Lung (tissue), 12 donors: Measurements from ENCODE around the gene CCNA1. TPM values are rescaled to one million over a fixed set of nuclear protein-coding genes. Genes with fewer than 3 reads are reported as not detected.

Source experiments
- ATAC-seq: fragments of 200-7000 bp; cut with Tn5 transposase; one replicate; pipeline ENCODE4 v1.9.1; 2020; ENCODE audit warnings: moderate number of reproducible peaks; ENCODE audit not compliant: insufficient read depth, low FRiP score
- DNase-seq, 3 donors: peaks; one replicate each; pipeline ENCODE4 v3.0.0-alpha.2; 2013 to 2017
- H3K27ac ChIP-seq, 2 donors: one replicate each; pipeline ENCODE4 v1.5.1; 2013; ENCODE audit warnings: mild to moderate bottlenecking in 2 of 2, moderate library complexity in 2 of 2, control low read depth in 1 of 2, inconsistent platforms in 1 of 2, low read depth in 1 of 2, low read length in 1 of 2
- H3K27me3 ChIP-seq, 3 donors: one replicate each; pipeline ENCODE4 v1.5.1; 2013; ENCODE audit warnings: low read length in 2 of 3; ENCODE audit not compliant: control insufficient read depth in 3 of 3, insufficient read depth in 3 of 3
- H3K36me3 ChIP-seq, 4 donors: one replicate each; pipeline ENCODE4 v1.5.1; 2013; ENCODE audit warnings: low read length in 4 of 4, mild to moderate bottlenecking in 1 of 4, moderate library complexity in 1 of 4; ENCODE audit not compliant: control insufficient read depth in 4 of 4, insufficient read depth in 4 of 4
- H3K4me1 ChIP-seq, 5 donors: one replicate each; pipeline ENCODE4 v1.5.1; 2013; ENCODE audit warnings: low read length in 5 of 5, mild to moderate bottlenecking in 2 of 5, moderate library complexity in 1 of 5; ENCODE audit not compliant: control insufficient read depth in 5 of 5, insufficient read depth in 5 of 5
- H3K4me3 ChIP-seq: one replicate; pipeline ENCODE4 v1.5.1; 2013; ENCODE audit warnings: mild to moderate bottlenecking, control low read depth, moderate library complexity
- H3K9ac ChIP-seq, 2 donors: one replicate each; pipeline ENCODE4 v1.5.1; 2013; ENCODE audit warnings: low read length in 2 of 2, control low read depth in 1 of 2; ENCODE audit not compliant: insufficient read depth in 1 of 2
- H3K9me3 ChIP-seq, 4 donors: one replicate each; pipeline ENCODE4 v1.5.1; 2013; ENCODE audit warnings: low read length in 3 of 4, mild to moderate bottlenecking in 1 of 4, moderate library complexity in 1 of 4; ENCODE audit not compliant: control insufficient read depth in 4 of 4, insufficient read depth in 3 of 4
- polyA plus RNA-seq, 2 donors: library from polyadenylated mRNA; stranded (reverse); fragments of 200-250 nt; gene quantifications; one replicate each; pipeline ENCODE4 v1.2.1, GENCODE V29; 2013
- total RNA-seq, 2 donors: library from RNA; depleted of rRNA in 1 of 2; stranded (reverse); fragments of >200 nt in 1 of 2; gene quantifications; one replicate each; pipeline ENCODE4 v1.2.1, GENCODE V29; 2014 to 2021
- TF ChIP-seq, protein P1 (sequence below): IDR thresholded peaks from 2 replicates; pipeline ENCODE4 v1.5.1; 2012; ENCODE audit warnings: mild to moderate bottlenecking; ENCODE audit errors: control extremely low read depth, extremely low read depth
- donor health status: control.
- donor health status: control.
- donor health status: Bipolar disorder and iron deficiency.
- donor health status: healthy.
- donor health status: DM: yes; HTN: yes; CAD: no.

The CCNA1 gene
- total and polyA plus RNA-seq, 4 donors: 0.98 to 10.2 (median 6.8) TPM

- Histone ChIP-seq H3K9ac (no peak overlapping the region), H3K4me1 (no peaks in the 10 kb centered on the region), H3K27ac (no peak overlapping the region), H3K27me3 (no peaks in the 10 kb centered on the region), H3K4me3 (no peak overlapping the region), H3K9me3 (peaks cover 0 to 3% (median 0%) of the 10 kb centered on the region in 4 donors), H3K36me3 (no peaks in the 10 kb centered on the region)
- TF ChIP-seq, protein P1, sequence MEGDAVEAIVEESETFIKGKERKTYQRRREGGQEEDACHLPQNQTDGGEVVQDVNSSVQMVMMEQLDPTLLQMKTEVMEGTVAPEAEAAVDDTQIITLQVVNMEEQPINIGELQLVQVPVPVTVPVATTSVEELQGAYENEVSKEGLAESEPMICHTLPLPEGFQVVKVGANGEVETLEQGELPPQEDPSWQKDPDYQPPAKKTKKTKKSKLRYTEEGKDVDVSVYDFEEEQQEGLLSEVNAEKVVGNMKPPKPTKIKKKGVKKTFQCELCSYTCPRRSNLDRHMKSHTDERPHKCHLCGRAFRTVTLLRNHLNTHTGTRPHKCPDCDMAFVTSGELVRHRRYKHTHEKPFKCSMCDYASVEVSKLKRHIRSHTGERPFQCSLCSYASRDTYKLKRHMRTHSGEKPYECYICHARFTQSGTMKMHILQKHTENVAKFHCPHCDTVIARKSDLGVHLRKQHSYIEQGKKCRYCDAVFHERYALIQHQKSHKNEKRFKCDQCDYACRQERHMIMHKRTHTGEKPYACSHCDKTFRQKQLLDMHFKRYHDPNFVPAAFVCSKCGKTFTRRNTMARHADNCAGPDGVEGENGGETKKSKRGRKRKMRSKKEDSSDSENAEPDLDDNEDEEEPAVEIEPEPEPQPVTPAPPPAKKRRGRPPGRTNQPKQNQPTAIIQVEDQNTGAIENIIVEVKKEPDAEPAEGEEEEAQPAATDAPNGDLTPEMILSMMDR: no peak
- no peak for DNase-seq
- ATAC-seq: no peak
These were observed 57.8 kb downstream of the CCNA1 start for GRCh38 chr13:36490055-36490454.

Other genes starting within 250 kb of the CCNA1 start
- under 1 TPM; 0.11 to 0.28 TPM for gene SOHLH2, start 217.9 kb upstream of the CCNA1 start, total RNA-seq
- gene SOHLH2, start 217.9 kb upstream of the CCNA1 start, polyA plus RNA-seq: under 1 TPM; 0.04 to 0.05 TPM
- 1 to 10 TPM; 1.4 to 3.4 TPM for gene CCDC169, start 134.7 kb upstream of the CCNA1 start, total RNA-seq
- gene CCDC169, start 134.7 kb upstream of the CCNA1 start, polyA plus RNA-seq: under 1 TPM; 0.14 to 0.18 TPM
- 10 to 100 TPM; 52.9 to 84.7 TPM for gene SPART, start 86.1 kb upstream of the CCNA1 start, total RNA-seq
- 10 to 100 TPM; 28.0 to 38.9 TPM for gene SPART, start 86.1 kb upstream of the CCNA1 start, polyA plus RNA-seq
- gene SERTM1, start 241.5 kb downstream of the CCNA1 start, total RNA-seq: 1 to 10 TPM in 1 of 2 donors, under 1 TPM in 1; 0.37 to 2.5 TPM
- gene SERTM1, start 241.5 kb downstream of the CCNA1 start, polyA plus RNA-seq: under 1 TPM; 0.37 to 0.94 TPM